Activated T-cell treated with anti-CD3 and anti-CD28 coated beads for 4 hours (primary cell): ENCODE data around the gene POLD3.

Experiments
- DNase-seq: peaks from one replicate; pipeline ENCODE4 v3.0.0-alpha.2; 2020

POLD3 gene

GRCh38 chr11:74676596-74676995, 84.2 kb downstream of the POLD3 start:
- DNase-seq: no peak

GRCh38 chr11:74677131-74677530, 84.7 kb downstream of the POLD3 start:
- no peak for DNase-seq

DNA sequence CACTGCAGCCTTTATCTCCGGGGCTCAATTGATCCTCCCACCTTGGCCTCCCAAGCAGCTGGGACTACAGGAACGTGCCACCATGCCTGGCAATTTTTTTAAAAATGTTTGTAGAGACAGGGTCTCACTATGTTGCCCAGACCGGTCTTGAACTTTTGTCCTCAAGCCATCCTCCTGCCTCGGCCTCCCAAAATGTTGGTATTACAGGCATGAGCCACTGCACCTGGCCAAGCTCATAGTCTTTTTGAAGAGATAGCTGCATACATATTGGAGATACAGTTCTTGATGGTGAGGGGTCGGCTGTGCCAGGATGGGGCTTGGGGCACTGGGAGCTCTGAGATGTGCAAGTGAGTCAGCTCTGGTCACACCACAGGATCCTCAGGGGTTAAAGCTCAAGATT, 85.7 kb downstream of the POLD3 start:
- no peak for DNase-seq

DNA sequence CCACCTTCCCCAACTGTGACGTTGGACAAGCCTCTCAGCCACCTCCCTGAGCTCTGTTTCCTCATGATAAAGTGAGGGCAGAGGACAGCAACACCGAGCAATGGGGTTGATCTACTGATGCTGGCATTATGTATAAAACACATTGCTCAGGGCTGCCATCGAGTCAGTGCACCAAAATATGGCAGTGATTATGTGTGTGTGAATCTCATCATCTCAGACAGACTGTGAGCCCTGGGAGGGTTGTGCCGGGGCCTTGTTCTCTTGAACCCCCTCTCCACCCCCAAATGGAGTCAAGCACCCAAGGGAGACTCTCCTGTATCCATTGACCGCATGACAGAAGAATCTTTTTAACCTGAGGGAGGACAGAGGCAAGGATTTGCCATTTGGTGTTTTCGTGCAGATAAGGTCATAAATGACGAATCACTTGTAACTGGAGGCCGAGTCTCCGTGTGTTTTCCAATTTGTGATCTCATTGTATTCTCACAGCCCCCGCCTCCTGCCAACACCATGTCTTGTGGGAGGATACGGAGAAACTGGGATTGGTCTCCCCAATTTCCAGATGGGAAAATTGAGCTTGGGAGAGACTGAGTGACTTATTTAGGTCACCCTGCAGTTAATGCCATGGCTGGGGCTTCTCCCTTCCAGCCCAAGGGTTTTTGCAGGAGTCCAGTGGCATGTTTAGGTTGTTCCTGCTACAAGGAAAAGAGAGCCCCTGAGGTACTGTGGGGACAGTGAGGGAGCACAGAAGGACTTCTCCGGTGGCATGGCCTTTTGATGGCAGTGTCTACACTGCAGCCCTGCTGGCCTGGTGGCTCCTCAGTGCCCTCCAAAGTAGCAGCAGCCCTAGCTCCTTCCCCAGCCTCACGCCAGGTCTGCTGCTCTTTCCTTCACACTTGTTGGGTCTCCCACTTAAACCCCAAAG, 86.5 kb downstream of the POLD3 start:
- no peak for DNase-seq

- DNase-seq: no peak
Observed at GRCh38 chr11:74679513-74679865, 87.1 kb downstream of the POLD3 start.

DNA sequence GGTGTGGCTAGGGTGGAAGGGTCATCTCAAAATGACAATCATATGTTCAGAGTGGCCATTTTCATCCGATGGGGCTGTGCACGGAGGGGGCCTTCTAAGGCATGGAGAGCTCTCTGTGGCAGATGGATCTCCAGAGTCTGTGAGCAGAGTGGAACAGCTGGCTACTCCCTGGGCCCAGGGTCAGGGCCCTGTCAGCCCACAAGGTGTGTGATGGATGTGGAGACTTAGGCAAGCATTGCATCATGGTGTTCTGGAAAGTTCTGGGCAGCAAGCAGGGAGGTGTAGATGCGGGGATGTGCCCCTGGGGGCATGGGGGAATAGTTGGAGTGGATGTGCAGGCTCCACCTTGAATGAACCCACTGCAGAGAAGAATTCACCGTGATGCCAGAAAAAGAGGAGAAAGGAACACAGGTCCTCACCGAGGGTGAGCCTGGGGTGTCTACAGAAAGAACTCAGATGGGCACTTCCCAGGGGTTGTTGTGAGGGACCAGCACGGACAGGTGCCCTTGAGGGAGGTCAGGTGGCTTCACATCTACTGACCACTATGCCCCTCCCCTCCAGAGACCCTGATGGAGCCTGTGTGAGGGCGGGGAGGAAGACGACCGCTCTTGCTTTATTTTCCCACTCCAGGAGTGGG, 87.8 kb downstream of the POLD3 start:
- DNase-seq: no peak

GRCh38 chr11:74680703-74681531, 88.5 kb downstream of the POLD3 start:
- DNase-seq: no peak

DNA sequence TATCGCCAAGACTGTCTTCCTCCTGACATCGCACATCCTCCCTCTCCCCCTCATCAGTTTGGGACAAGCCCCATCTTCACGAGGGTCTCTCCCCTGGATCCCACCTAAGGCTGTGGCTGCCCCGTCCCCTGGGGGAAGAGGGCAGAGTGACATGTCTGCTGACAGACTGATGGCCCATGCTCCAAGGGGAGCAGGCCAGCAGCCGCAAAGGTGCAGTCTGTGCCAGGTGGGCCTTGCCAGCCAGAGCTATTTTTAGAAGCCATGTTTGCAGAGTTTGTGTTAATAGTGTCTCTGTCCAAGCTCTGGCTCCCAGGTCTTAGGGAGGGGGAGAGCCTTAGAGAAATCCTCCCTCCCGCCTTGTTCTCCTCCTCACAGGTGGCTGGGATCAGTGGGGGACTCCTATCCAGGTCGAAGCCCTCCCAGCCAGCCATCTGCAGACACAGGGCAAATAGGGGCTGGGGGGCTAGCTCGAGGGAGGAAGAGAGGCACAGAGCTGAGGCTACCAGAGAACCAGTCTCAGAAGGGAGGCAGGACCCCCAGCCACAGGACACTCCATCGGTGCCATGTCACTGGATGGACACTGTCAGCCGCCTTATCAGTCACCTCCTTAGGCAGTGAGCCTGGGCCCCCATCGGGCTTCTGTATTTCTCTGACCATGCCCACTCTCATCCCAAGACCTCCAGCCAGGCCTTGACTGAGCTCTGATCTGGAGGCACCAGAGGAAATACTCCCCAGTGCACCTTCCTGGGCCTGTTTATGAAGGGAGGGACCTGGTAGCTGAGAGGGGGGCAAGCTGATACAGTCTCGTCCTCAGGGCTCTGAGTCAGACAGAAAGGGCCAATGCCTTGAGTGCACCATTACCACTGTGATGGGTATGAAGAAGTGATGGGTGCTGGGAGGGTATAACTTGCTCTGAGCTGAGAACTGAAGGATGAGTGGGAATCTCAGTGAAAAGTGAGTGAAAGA, 89.6 kb downstream of the POLD3 start:
- no peak for DNase-seq

DNA sequence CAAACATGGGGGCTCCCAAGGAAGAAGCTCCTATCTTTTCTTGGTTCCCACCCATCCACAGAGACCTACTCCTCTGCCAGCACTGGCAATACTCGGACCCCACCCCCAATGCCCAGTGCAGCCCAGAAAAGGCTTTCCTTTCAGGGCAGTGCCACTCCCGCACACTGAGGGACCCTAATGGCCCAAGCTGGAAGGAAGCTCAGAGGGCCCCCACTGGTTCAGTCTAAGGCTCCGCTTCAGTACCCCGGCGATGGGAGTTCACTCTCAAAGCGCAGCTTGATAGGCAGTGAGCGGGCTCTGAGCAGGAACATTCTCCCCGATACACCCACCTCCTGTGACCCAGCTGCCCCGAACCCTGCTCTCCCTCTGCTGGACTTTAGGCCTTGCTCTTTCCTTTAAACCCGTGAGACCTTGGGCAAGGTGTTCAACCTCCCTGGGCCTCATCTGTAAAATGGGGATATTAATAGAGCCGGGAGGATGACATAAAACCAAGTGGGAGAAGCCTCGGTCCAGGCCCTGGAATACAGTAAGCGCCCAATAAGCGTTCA, 90.4 kb downstream of the POLD3 start:
- no peak for DNase-seq

GRCh38 chr11:74683279-74683871, 91.0 kb downstream of the POLD3 start:
- no peak for DNase-seq

- no peak for DNase-seq
Observed at GRCh38 chr11:74683941-74684481, 91.6 kb downstream of the POLD3 start.

GRCh38 chr11:74684661-74685060, 92.3 kb downstream of the POLD3 start:
- no peak for DNase-seq

DNA sequence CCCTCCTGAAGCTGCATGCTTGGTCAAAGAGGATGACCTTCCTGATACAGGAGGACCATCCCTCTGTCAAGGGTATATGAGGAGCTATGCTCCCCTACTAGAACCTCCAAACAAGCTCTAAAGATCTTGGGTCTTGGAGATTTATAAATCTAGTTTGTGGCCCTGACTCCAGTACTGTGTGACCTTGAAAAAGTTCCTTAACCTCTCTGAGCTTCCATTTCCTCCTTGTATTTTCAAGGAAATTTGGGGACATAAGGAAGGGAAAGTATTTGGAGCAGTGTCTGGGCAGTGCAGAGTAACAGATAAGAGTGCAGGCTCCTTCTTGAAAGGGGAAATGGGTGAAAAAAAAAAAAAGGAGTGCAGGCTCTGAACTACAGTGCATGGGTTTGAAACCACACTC, 93.0 kb downstream of the POLD3 start:
- no peak for DNase-seq

DNA sequence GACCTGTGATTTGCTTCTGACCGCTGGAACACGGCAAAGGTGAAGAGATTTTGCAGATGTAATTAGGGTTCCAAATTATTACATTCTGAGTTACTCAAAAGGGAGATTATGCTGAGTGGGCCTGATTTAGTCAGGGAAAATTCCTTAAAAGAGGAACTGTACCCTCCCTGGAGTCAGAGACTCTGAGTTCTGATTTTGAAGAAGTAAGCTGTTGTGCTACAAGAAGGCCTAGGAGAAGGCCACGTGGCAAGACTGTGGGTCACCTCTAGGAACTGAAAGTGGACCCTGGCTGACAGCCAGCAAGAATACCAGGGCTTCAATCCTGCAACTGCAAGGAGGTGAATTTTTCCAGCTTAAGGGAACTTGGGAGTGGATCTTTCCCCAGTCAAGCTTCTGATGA, 93.5 kb downstream of the POLD3 start:
- DNase-seq: no peak

DNA sequence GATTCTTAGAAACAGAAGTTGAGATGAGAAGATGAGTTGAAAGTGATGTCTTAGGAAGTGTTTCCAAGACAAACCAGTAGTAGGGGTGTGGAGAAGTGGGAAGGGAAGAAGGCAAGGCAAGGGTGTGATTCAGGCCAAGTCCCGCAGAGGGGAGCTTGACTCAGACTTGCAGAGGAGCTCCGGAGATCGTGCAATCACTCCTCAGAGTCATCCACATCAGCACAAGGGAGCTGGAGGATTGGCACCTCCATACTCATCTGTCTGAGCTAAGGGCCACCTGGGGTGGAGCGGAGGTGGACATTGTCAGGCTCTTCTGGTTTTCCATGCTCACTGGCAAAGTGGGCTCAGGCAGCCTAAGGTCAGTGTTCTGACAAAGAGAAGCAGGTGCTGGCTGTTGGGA, 94.4 kb downstream of the POLD3 start:
- DNase-seq: no peak

DNA sequence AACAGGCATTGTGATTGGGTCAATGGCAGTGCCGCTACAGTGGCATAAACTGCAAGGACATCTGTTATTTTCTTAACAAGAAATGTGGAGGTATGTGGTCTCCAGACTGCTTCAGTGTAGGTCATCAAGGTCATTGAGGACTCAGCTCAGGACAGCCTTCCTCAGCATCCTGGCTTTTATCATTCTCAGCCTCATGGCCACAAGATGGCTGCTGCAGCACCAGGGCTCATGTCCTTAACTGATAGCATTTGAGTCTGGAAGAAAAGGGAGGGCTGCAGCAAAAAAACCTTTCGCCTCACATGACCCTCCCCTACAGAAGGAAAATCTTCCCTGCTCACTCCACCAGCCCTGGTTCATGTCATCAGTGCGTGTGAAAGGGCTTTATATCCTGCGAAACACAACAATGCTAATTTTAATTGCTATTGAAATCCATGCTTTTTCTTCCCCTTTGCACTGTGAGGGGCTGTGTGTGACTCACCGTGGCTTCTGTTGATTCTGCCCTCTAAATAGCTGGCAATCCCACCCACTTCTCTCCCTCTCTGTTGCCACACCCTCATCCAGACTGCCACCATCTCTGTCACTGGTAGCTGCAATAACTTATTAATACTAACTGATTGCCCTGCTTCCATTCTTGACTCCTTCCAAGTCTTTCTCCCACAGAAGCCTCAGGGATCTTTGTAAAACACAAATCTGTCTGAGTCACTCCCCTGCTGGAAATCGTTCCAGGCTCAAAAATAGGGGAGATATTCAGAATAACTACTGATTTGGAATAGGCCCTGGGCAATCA, 95.0 kb downstream of the POLD3 start:
- no peak for DNase-seq

- no peak for DNase-seq
Observed at GRCh38 chr11:74689666-74690065, 97.3 kb downstream of the POLD3 start.

DNA sequence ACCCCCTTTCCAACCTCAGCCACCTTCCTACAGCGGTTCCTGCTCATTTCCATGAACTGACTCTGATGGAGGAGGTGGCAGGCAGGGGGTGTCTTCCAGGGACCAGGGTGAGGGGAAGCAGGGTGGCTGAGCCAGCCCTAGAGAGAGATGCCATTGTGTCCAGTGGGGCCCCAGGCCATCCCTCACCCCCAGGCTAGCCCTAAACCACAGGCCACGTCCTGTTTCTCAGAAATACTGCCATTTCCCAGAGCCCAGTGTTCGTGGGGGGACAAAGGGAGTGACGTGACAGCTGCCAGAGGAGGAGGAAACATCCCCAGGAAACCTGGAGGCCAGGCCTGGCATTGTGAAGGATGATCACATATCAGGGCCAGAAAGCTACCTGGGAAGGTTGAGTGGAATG, 99.4 kb downstream of the POLD3 start:
- DNase-seq: no peak
